Activated T-cell treated with anti-CD3 and anti-CD28 coated beads for 24 hours (primary cell): Measurements from ENCODE around the gene PLD3.

Experiments used
- DNase-seq: peaks from one replicate; pipeline ENCODE4 v3.0.0-alpha.2; 2020; ENCODE audit warnings: low read depth

PLD3 gene

GRCh38 chr19:40413291-40413845 is 64.9 kb downstream of the PLD3 start, which contains the start of gene PRX:
PRX (minus strand) TSS chr19:40413378; CDS start chr19:40407932, 5,446 bp downstream.
- DNase-seq, result no peak

GRCh38 chr19:40414542-40415535 is 66.3 kb downstream of the PLD3 start:
- DNase-seq, result no peak

GRCh38 chr19:40415768-40416167 is 67.3 kb downstream of the PLD3 start:
- DNase-seq, result no peak

- no peak for DNase-seq
Observed at GRCh38 chr19:40416918-40417642, 68.6 kb downstream of the PLD3 start.

GRCh38 chr19:40417643-40417981 is 69.1 kb downstream of the PLD3 start:
- no peak for DNase-seq

GRCh38 chr19:40418040-40418439 is 69.5 kb downstream of the PLD3 start:
- DNase-seq, result no peak

GRCh38 chr19:40419066-40419612 is 70.6 kb downstream of the PLD3 start:
- no peak for DNase-seq

GRCh38 chr19:40419780-40420179 is 71.3 kb downstream of the PLD3 start:
- no peak for DNase-seq

- DNase-seq, result no peak
Observed at GRCh38 chr19:40420451-40420765, 71.9 kb downstream of the PLD3 start.

- peak; percentile 67 for DNase-seq
Observed at GRCh38 chr19:40420766-40421765, 72.6 kb downstream of the PLD3 start.

GRCh38 chr19:40421993-40422747 is 73.7 kb downstream of the PLD3 start:
- no peak for DNase-seq

GRCh38 chr19:40422748-40423566 is 74.5 kb downstream of the PLD3 start:
- no peak for DNase-seq

GRCh38 chr19:40423938-40424337 is 75.4 kb downstream of the PLD3 start:
- DNase-seq, result no peak

- DNase-seq, result no peak
Observed at GRCh38 chr19:40424637-40425449, 76.3 kb downstream of the PLD3 start.

GRCh38 chr19:40425450-40426287 is 77.2 kb downstream of the PLD3 start, which contains the start of gene SERTAD1:
SERTAD1 (minus strand) TSS chr19:40425992; CDS start chr19:40423546, 2,446 bp downstream.
- peak; percentile 100 for DNase-seq
